Neural crest cell (in vitro differentiated cells): ENCODE measurements around the gene MYOF. TPM values are rescaled to one million over a fixed set of nuclear protein-coding genes. Genes with fewer than 3 reads are reported as not detected.

Experiments
- DNase-seq: peaks from one replicate; pipeline ENCODE4 v3.0.0; 2021; ENCODE audit warnings: low read depth, mixed read lengths, low spot score
- H3K27ac Mint-ChIP-seq: one replicate; pipeline ENCODE4 v1.8.0; 2021; ENCODE audit warnings: mild to moderate bottlenecking, mixed read lengths; ENCODE audit not compliant: unreplicated experiment
- H3K27me3 Mint-ChIP-seq: 2 replicates; pipeline ENCODE4 v1.8.0; 2021; ENCODE audit warnings: low read depth, mild to moderate bottlenecking, mixed read lengths
- H3K36me3 Mint-ChIP-seq: 2 replicates; pipeline ENCODE4 v1.8.0; 2021; ENCODE audit warnings: low read depth, mild to moderate bottlenecking, mixed read lengths
- H3K4me1 Mint-ChIP-seq: 2 replicates; pipeline ENCODE4 v1.8.0; 2021; ENCODE audit warnings: mixed read lengths
- H3K4me3 Mint-ChIP-seq: one replicate; pipeline ENCODE4 v1.8.0; 2021; ENCODE audit warnings: mild to moderate bottlenecking, mixed read lengths
- H3K9me3 Mint-ChIP-seq: 2 replicates; pipeline ENCODE4 v1.8.0; 2021; ENCODE audit warnings: mixed read lengths
- CTCF ChIP-seq: fragments of 200-600 bp; sonication (generic); conservative IDR thresholded peaks from 2 replicates; pipeline ENCODE4 v1.5.0; 2021; ENCODE audit warnings: antibody characterized with exemption, mild to moderate bottlenecking
- total RNA-seq: library from RNA; stranded (reverse); gene quantifications from 2 replicates; pipeline ENCODE4 v1.2.1, GENCODE V29; 2021

Gene MYOF
- total RNA-seq, 1 donor from 2014 or later, result 4.0 TPM

- H3K36me3 Mint-ChIP-seq, result no peaks in the 10 kb centered on the region
Observed at GRCh38 chr10:93440591-93441091, 41.5 kb downstream of the MYOF start.

DNA sequence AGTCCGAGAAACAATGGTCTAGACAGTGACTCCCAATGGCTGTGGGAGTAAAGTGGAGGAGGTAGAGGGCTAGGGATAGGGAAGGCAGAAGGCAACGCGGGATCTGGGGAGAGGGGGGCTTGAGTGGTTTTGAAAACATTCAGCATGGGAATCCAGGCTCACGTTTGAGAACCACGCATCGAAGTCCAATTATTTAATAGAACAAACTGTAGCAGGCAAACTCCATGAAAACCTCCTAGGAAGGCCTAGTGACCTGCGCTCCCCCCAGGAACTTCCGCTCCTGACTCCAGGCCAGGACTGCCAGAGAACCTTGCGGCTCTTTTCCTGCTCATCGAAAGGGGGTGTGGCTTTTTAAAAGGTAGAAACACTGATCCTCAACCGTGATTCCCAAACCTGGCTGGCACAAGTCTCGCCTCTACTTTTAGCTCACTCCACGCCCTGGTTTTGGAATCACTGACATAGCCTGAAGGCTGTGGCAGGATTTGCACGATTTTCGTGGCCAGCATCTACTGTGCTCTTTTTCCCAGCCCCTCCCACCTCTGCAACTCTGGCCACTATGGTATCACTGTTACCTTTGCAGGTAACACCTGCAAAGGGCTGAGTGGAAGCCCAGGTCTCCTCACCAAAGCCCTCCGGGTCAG is 43.4 kb downstream of the MYOF start:
- peak overlapping the region; percentile 88 for H3K27ac Mint-ChIP-seq
- peaks cover 60% of the 10 kb centered on the region for H3K4me1 Mint-ChIP-seq
- no peak for DNase-seq
- no peaks in the 10 kb centered on the region for H3K9me3 Mint-ChIP-seq
- H3K36me3 Mint-ChIP-seq, result no peaks in the 10 kb centered on the region
- H3K4me3 Mint-ChIP-seq, result peak overlapping the region; percentile 20
- no peak for TF ChIP-seq CTCF
- H3K27me3 Mint-ChIP-seq, result no peaks in the 10 kb centered on the region

More at GRCh38 chr10:93440591-93441091, 41.5 kb downstream of the MYOF start:
- Mint-ChIP-seq H3K27ac (no peak overlapping the region), H3K9me3 (no peaks in the 10 kb centered on the region), H3K4me1 (peaks cover 60% of the 10 kb centered on the region), H3K4me3 (no peak overlapping the region), H3K27me3 (no peaks in the 10 kb centered on the region)
- no peak for TF ChIP-seq CTCF
- DNase-seq, result no peak

GRCh38 chr10:93437946-93438612 is 44.1 kb downstream of the MYOF start:
- DNase-seq, result no peak
- no peaks in the 10 kb centered on the region for H3K9me3 Mint-ChIP-seq
- H3K4me1 Mint-ChIP-seq, result peaks cover 60% of the 10 kb centered on the region
- peak overlapping the region; percentile 88 for H3K27ac Mint-ChIP-seq
- no peak for TF ChIP-seq CTCF
- peak overlapping the region; percentile 20 for H3K4me3 Mint-ChIP-seq
- no peaks in the 10 kb centered on the region for H3K36me3 Mint-ChIP-seq
- H3K27me3 Mint-ChIP-seq, result no peaks in the 10 kb centered on the region

GRCh38 chr10:93437086-93437945 is 44.8 kb downstream of the MYOF start:
- H3K4me1 Mint-ChIP-seq, result peaks cover 66% of the 10 kb centered on the region
- no peaks in the 10 kb centered on the region for H3K36me3 Mint-ChIP-seq
- no peaks in the 10 kb centered on the region for H3K9me3 Mint-ChIP-seq
- DNase-seq, result no peak
- H3K27ac Mint-ChIP-seq, result peak overlapping the region; percentile 88
- peak overlapping the region; percentile 56 for H3K4me3 Mint-ChIP-seq
- H3K27me3 Mint-ChIP-seq, result no peaks in the 10 kb centered on the region
- no peak for TF ChIP-seq CTCF

DNA sequence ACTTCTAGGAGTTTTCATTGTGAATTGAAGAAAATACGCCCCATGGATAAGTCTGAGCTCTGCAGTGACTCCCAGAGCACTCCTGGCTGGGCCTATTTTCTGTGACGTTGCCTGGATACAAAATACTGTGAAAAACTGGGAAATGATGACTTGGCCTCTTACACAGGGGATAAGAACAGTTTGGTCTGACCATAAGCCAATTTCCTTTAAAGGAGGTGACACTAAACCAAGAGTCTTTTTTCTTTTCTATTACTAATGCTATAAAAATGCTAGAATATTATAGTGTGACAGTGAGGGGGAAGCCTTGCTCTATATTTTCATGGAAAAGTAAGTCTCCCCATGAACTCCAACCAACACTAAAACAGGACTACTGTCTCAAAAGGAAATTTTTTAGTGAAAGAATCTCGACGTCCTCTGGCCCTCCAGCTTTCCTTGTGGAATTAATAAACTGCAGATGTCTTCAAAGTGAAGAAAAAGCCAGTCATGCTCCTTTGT is 45.5 kb downstream of the MYOF start:
- H3K27me3 Mint-ChIP-seq, result no peaks in the 10 kb centered on the region
- H3K27ac Mint-ChIP-seq, result peak overlapping the region; percentile 88
- peaks cover 68% of the 10 kb centered on the region for H3K4me1 Mint-ChIP-seq
- no peaks in the 10 kb centered on the region for H3K9me3 Mint-ChIP-seq
- H3K36me3 Mint-ChIP-seq, result no peaks in the 10 kb centered on the region
- H3K4me3 Mint-ChIP-seq, result peak overlapping the region; percentile 56
- no peak for DNase-seq
- no peak for TF ChIP-seq CTCF
